H1 (cell line): ENCODE results near the gene SEL1L3. TPM values are rescaled to one million over a fixed set of nuclear protein-coding genes. Genes with fewer than 3 reads are reported as not detected.

Source experiments
- CTCF ChIA-PET: fragments of 300-600 bp; sonication (Branson Sonifier 250); formaldehyde crosslinking; loops from one replicate; lab custom pipeline; 2021; ENCODE audit not compliant: partially characterized antibody; lab: Charles Lee
- POLR2A ChIA-PET: fragments of 300-600 bp; sonication (Branson Sonifier 250); formaldehyde crosslinking; loops from one replicate; lab custom pipeline; 2021; ENCODE audit warnings: inconsistent platforms; ENCODE audit not compliant: partially characterized antibody; lab: Charles Lee
- DNase-seq, 2 experiments: peaks; one replicate each; pipeline versions ENCODE4 v3.0.0 to v3.0.0-alpha.2; 2010 to 2022; ENCODE audit warnings: low spot score in 2 of 2, low read depth in 1 of 2, mixed read lengths in 1 of 2
- FAIRE-seq: peaks from 2 replicates; lab custom pipeline; 2011; peaks lifted over from hg19 to GRCh38; lab: Jason Lieb, UNC
- H2AFZ ChIP-seq: 2 replicates; pipeline ENCODE4 v1.8.1; 2012; ENCODE audit warnings: low read length, inconsistent platforms
- H2AK5ac ChIP-seq: 2 replicates; pipeline ENCODE4 v1.6.1; 2013; ENCODE audit warnings: low read depth, low read length
- H2BK120ac ChIP-seq: replicated peaks from 2 replicates; pipeline ENCODE3; 2013; ENCODE audit warnings: low read depth, low read length, inconsistent platforms
- H2BK12ac ChIP-seq: 2 replicates; pipeline ENCODE4 v1.6.1; 2013; ENCODE audit warnings: low read depth, low read length
- H2BK15ac ChIP-seq: 2 replicates; pipeline ENCODE4 v1.6.1; 2013; ENCODE audit warnings: low read length
- H2BK20ac ChIP-seq: 2 replicates; pipeline ENCODE4 v1.6.1; 2013; ENCODE audit warnings: low read length
- H2BK5ac ChIP-seq: 2 replicates; pipeline ENCODE4 v1.6.1; 2013; ENCODE audit warnings: low read depth, low read length
- H3K14ac ChIP-seq: 2 replicates; pipeline ENCODE4 v1.6.1; 2013; ENCODE audit warnings: inconsistent platforms; ENCODE audit not compliant: insufficient read length
- H3K18ac ChIP-seq: 2 replicates; pipeline ENCODE4 v1.6.1; 2013; ENCODE audit warnings: low read length; ENCODE audit errors: extremely low read depth
- H3K23ac ChIP-seq: 2 replicates; pipeline ENCODE4 v1.6.1; 2013; ENCODE audit warnings: inconsistent platforms; ENCODE audit not compliant: insufficient read length
- H3K23me2 ChIP-seq: 2 replicates; pipeline ENCODE4 v1.6.1; 2013; ENCODE audit warnings: low read depth, low read length
- H3K27ac ChIP-seq: 2 replicates; pipeline ENCODE4 v1.6.1; 2011; ENCODE audit warnings: low read depth, low read length, inconsistent platforms
- H3K27me3 ChIP-seq, 4 experiments: replicated peaks in 1 of 4; 1 replicate in 1 of 4; 2 replicates in 3 of 4; pipeline versions ENCODE4 v1.6.1 to v1.8.1; 2011 to 2013; ENCODE audit warnings: low read length in 3 of 4, mild to moderate bottlenecking in 3 of 4, inconsistent platforms in 2 of 4, mixed read lengths in 2 of 4, moderate library complexity in 1 of 4; ENCODE audit not compliant: control insufficient read depth in 3 of 4, insufficient read depth in 3 of 4; ENCODE audit errors: extremely low read depth in 1 of 4
- H3K36me3 ChIP-seq, 4 experiments: 2 replicates each; pipeline versions ENCODE4 v1.6.1 to v1.8.1; 2011 to 2013; ENCODE audit warnings: mild to moderate bottlenecking in 4 of 4, low read length in 3 of 4, moderate library complexity in 2 of 4, control low read depth in 1 of 4, inconsistent platforms in 1 of 4; ENCODE audit not compliant: insufficient read depth in 4 of 4, control insufficient read depth in 2 of 4
- H3K4ac ChIP-seq: replicated peaks from 2 replicates; pipeline ENCODE3; 2013; ENCODE audit warnings: low read length, low read depth, mixed read lengths, inconsistent platforms; ENCODE audit not compliant: insufficient read length
- H3K4me1 ChIP-seq, 4 experiments: replicated peaks in 1 of 4; 1 replicate in 1 of 4; 2 replicates in 3 of 4; pipeline versions ENCODE4 v1.6.1 to v1.8.1; 2011 to 2013; ENCODE audit warnings: low read length in 3 of 4, inconsistent platforms in 2 of 4, mixed read lengths in 1 of 4; ENCODE audit not compliant: insufficient read depth in 4 of 4, control insufficient read depth in 3 of 4
- H3K4me2 ChIP-seq, 2 experiments: 2 replicates each; pipeline versions ENCODE4 v1.6.1 to v1.8.1; 2011 to 2013; ENCODE audit warnings: low read depth in 2 of 2, low read length in 2 of 2, control low read depth in 1 of 2, inconsistent platforms in 1 of 2, mild to moderate bottlenecking in 1 of 2; ENCODE audit not compliant: insufficient read depth in 1 of 2
- H3K4me3 ChIP-seq, 4 experiments: fragments of 200-600, 300-600 bp in 1 of 4; sonication (generic), shearing (Covaris generic), sonication (Bioruptor Twin) in 1 of 4; 2 replicates each; pipeline versions ENCODE4 v1.5.1 to v1.8.1; 2011 to 2016; ENCODE audit warnings: low read length in 4 of 4, low read depth in 3 of 4, control low read depth in 2 of 4, inconsistent platforms in 2 of 4, mild to moderate bottlenecking in 2 of 4, mixed read lengths in 1 of 4, moderate library complexity in 1 of 4; ENCODE audit not compliant: insufficient read depth in 2 of 4; ENCODE audit errors: extremely low read depth in 1 of 4
- H3K56ac ChIP-seq: replicated peaks from 2 replicates; pipeline ENCODE3; 2013; ENCODE audit warnings: low read depth, mild to moderate bottlenecking, mixed read lengths, low read length, inconsistent platforms; ENCODE audit not compliant: insufficient read length
- H3K79me1 ChIP-seq: 2 replicates; pipeline ENCODE4 v1.6.1; 2013; ENCODE audit warnings: low read depth, low read length, control low read depth
- H3K79me2 ChIP-seq, 2 experiments: 2 replicates each; pipeline versions ENCODE4 v1.6.1 to v1.8.1; 2012 to 2013; ENCODE audit warnings: low read length in 2 of 2, mild to moderate bottlenecking in 2 of 2, inconsistent platforms in 1 of 2; ENCODE audit not compliant: insufficient read depth in 2 of 2, control insufficient read depth in 1 of 2
- H3K9ac ChIP-seq, 4 experiments: replicated peaks in 1 of 4; 1 replicate in 1 of 4; 2 replicates in 3 of 4; pipeline versions ENCODE4 v1.6.1 to v1.8.1; 2011 to 2013; ENCODE audit warnings: low read depth in 3 of 4, low read length in 3 of 4, control low read depth in 2 of 4, mild to moderate bottlenecking in 2 of 4, moderate library complexity in 2 of 4, inconsistent platforms in 1 of 4; ENCODE audit errors: extremely low read depth in 1 of 4
- H3K9me3 ChIP-seq, 2 experiments: 2 replicates each; pipeline versions ENCODE4 v1.6.1 to v1.8.1; 2012 to 2013; ENCODE audit warnings: mild to moderate bottlenecking in 2 of 2, moderate library complexity in 2 of 2, control low read depth in 1 of 2, inconsistent platforms in 1 of 2, low read depth in 1 of 2, low read length in 1 of 2, mixed read lengths in 1 of 2; ENCODE audit not compliant: insufficient read depth in 2 of 2
- H4K20me1 ChIP-seq, 2 experiments: replicated peaks in 1 of 2; 2 replicates each; pipeline versions ENCODE3 to v1.8.1; 2011 to 2013; ENCODE audit warnings: inconsistent platforms in 2 of 2, low read length in 2 of 2, mild to moderate bottlenecking in 1 of 2; ENCODE audit not compliant: insufficient read depth in 2 of 2, control insufficient read depth in 1 of 2
- H4K5ac ChIP-seq: 2 replicates; pipeline ENCODE4 v1.6.1; 2013; ENCODE audit warnings: low read length, low read depth, mixed read lengths, inconsistent platforms; ENCODE audit not compliant: insufficient read length
- H4K8ac ChIP-seq: 2 replicates; pipeline ENCODE4 v1.8.0; 2013; ENCODE audit warnings: mild to moderate bottlenecking, moderate library complexity, low read length, inconsistent platforms; ENCODE audit not compliant: insufficient read depth; ENCODE audit errors: extremely low read depth
- H4K91ac ChIP-seq: replicated peaks from 2 replicates; pipeline ENCODE3; 2013; ENCODE audit warnings: low read length, mixed read lengths, inconsistent platforms; ENCODE audit not compliant: insufficient read length
- BRCA1 ChIP-seq: IDR thresholded peaks from 2 replicates; pipeline ENCODE4 v1.6.1; 2012; ENCODE audit warnings: low read depth, low read length, improper control_type of control experiment
- EGR1 ChIP-seq: IDR thresholded peaks from 2 replicates; pipeline ENCODE4 v1.6.1; 2011; ENCODE audit warnings: low read depth, low read length, borderline replicate concordance
- EZH2 ChIP-seq: fragments of 200-600 bp; sonication (generic); IDR thresholded peaks from 2 replicates; pipeline ENCODE4 v1.7.1; 2012; ENCODE audit warnings: low read depth, mild to moderate bottlenecking, moderate library complexity, low read length, inconsistent platforms; ENCODE audit not compliant: severe bottlenecking
- FOSL1 ChIP-seq: IDR thresholded peaks from 2 replicates; pipeline ENCODE4 v1.6.1; 2011; ENCODE audit warnings: mild to moderate bottlenecking, low read depth, low read length, moderate library complexity; ENCODE audit not compliant: insufficient read depth
- POLR2A ChIP-seq, 2 experiments: IDR thresholded peaks; 1 replicate in 1 of 2; 2 replicates in 1 of 2; pipeline ENCODE4 v1.6.1; 2011; ENCODE audit warnings: low read depth in 2 of 2, low read length in 2 of 2, mild to moderate bottlenecking in 2 of 2; ENCODE audit errors: control extremely low read depth in 1 of 2
- RFX5 ChIP-seq: IDR thresholded peaks from 2 replicates; pipeline ENCODE4 v1.6.1; 2011; ENCODE audit warnings: low read depth, low read length, improper control_type of control experiment, borderline replicate concordance
- SUZ12 ChIP-seq: fragments of 200-600 bp; sonication (generic); IDR thresholded peaks from 2 replicates; pipeline ENCODE4 v1.6.1; 2012; ENCODE audit warnings: mild to moderate bottlenecking, inconsistent platforms, low read length, moderate library complexity, mixed read lengths
- YY1 ChIP-seq: IDR thresholded peaks from 2 replicates; pipeline ENCODE4 v1.6.1; 2011; ENCODE audit warnings: low read depth, mild to moderate bottlenecking, low read length
- WGBS, 2 experiments: shearing (Covaris generic) in 1 of 2; methylation state at CpG; one replicate each; pipeline versions ENCODE4 v1.1.6 to v1.1.7; 2013 to 2015; ENCODE audit warnings: low lambda C conversion rate in 2 of 2, mixed read lengths in 2 of 2, inconsistent platforms in 1 of 2, low coverage in 1 of 2, missing lambda C conversion rate in 1 of 2; ENCODE audit not compliant: insufficient replicate concordance in 2 of 2, insufficient coverage in 1 of 2, insufficient read length in 1 of 2; ENCODE audit errors: extremely low coverage in 1 of 2, missing lambda C conversion rate in 1 of 2; 5-methylcytosine and 5-hydroxymethylcytosine counted together
- polyA plus RNA-seq, 7 experiments: library from polyadenylated mRNA; depleted of rRNA in 3 of 7; stranded (reverse) in 5 of 7; unstranded in 2 of 7; fragments of >200 nt in 5 of 7; fragments of 200-250 nt in 2 of 7; gene quantifications; 1 replicate in 5 of 7; 2 replicates in 1 of 7; 4 replicates in 1 of 7; pipeline versions ENCODE4 v1.2.1 to v1.2.3, GENCODE V29; 2011 to 2013; ENCODE audit warnings: missing spikeins in 2 of 7, mixed read lengths in 2 of 7
- total RNA-seq: library from RNA; stranded (reverse); fragmentation: NEBNext Ultra II Directional; extraction: Animal tissue kit (Norgen Biotek cat#: 25700); gene quantifications from 2 replicates; pipeline ENCODE4 v1.2.1, GENCODE V29; 2021

The SEL1L3 gene
- total and polyA plus RNA-seq, 2 of the 8 experiments (the other 6 are each of a cell fraction or from before 2014, with no cell fraction given) = 18.2 to 54.0 TPM

DNA sequence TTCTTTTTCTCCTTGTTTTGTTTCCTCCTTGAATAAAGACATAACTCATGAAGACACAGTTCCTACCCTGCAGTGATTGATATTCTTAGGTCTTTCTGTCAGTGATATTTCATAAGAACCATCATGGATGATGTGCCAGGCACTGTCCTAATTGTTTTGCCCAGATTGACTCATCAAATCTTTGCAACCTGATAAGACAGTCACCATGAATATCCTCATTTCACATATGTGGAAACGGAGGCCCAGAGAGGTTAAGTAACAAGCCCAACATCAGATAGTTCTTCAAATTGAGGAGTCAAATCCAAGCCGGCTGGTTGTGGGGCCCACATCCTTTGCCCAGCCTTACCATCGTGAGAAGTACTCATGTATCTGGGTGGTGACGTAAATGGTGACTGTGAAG, 69.9 kb downstream of the SEL1L3 start:
- Histone ChIP-seq H3K27me3 (no peaks in the 10 kb centered on the region), H2AFZ (no peak overlapping the region), H2AK5ac (no peak overlapping the region), H2BK12ac (no peak overlapping the region), H3K79me2 (no peaks in the 10 kb centered on the region), H3K23ac (no peak overlapping the region), H3K9ac (no peak overlapping the region), H3K4me2 (no peak overlapping the region), H3K4me1 (peaks cover 1 to 13% (median 6%) of the 10 kb centered on the region in 4 experiments; a peak in 3 of 7 replicates), H3K79me1 (no peaks in the 10 kb centered on the region), H3K14ac (no peak overlapping the region), H3K27ac (no peak overlapping the region), H3K56ac (no peak overlapping the region), H4K20me1 (no peaks in the 10 kb centered on the region), H3K23me2 (no peaks in the 10 kb centered on the region; the same call in 1 of the 2 replicates), H4K5ac (no peak overlapping the region), H4K91ac (no peak overlapping the region), H3K4me3 (no peak overlapping the region), H3K36me3 (peaks cover 0 to 9% (median 7%) of the 10 kb centered on the region in 4 experiments; a peak in 3 of 8 replicates), H4K8ac (no peak overlapping the region), H2BK15ac (no peak overlapping the region), H2BK120ac (no peak overlapping the region), H2BK20ac (no peak overlapping the region), H3K9me3 (no peaks in the 10 kb centered on the region), H3K4ac (no peak overlapping the region), H3K18ac (no peak overlapping the region), H2BK5ac (no peak overlapping the region)
- 89% methylated on average over 4 of the region's 4 CpGs; no CpG with 5 or more reads in 1 of the 2 experiments for WGBS, 2 experiments
- DNase-seq (no peak), FAIRE-seq (no peak)
- CTCF ChIA-PET = interaction anchor here (0.8 to 3.3 kb wide), 32 partner anchors 8 to 538 kb away, joined by 3 to 28 read pairs (median 4); no protein-coding TSS in a partner anchor
- POLR2A ChIA-PET = interaction anchor here (0.7 kb wide), 1 partner anchor 29 kb away, joined by 3 read pairs; no protein-coding TSS in a partner anchor
- TF ChIP-seq EGR1 = no peak
- no peak for TF ChIP-seq FOSL1
- no peak for TF ChIP-seq EZH2
- TF ChIP-seq RFX5 = no peak
- no peak for TF ChIP-seq BRCA1
- TF ChIP-seq SUZ12 = no peak
- TF ChIP-seq POLR2A (IDR thresholded peaks at IDR 0.05; ENCODE audit: control extremely low read depth in 1 of 2, low read depth in 2 of 2, low read length in 2 of 2) = no peak
- TF ChIP-seq YY1 = no peak
